Stimulated activated CD8-positive, alpha-beta memory T cell treated with anti-CD3 and anti-CD28 coated beads, Interleukin-15, amount 100 ng/mL, for 24 hours (primary cell): ENCODE results near the gene AXL.
"Not testable (repeated sequence)": the region's sequence is repeated elsewhere in the genome, so short reads cannot be mapped to it uniquely, and the experiment has no call there.

Experiments
- DNase-seq: peaks from one replicate; pipeline ENCODE4 v3.0.0-alpha.2; 2020; ENCODE audit warnings: low read depth

Gene AXL

DNA sequence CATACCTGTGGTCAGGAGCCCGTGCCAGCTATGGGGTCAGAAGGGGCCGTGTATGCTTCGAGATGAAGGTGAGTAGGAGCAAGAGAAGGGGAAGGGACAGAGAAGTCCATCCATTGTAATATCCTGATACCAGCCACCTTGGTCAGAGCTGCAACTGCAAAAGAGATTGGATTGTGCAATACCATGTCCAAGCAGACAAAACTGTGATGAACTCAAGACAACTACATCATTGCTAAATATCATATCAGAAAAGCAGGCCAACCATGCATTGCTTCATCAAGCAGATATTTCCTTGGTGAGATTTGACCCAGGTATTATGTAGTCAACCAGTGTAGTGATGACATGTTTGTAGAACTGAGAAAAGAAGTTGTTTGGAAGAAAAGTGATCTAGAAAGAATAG is 57.2 kb downstream of the AXL start:
- DNase-seq, result no peak

DNA sequence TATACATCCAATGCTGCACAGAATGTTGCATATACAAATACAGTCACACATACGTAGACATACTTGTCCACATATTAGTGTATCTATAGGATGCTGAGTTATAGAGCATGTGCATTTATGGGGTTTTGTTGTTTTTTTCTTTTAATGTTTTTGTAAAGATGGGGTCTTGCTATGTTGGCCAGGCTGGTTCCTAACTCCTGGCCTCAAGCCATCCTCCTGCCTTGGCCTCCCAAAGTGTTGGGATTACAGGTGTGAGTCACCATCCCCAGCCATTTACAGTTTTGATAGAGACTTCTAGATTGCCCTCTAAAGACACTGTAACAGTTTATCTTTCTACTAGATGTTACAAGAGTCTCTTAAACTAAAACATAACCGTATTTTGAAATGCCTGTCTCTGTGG is 59.5 kb downstream of the AXL start:
- DNase-seq, result no peak

DNA sequence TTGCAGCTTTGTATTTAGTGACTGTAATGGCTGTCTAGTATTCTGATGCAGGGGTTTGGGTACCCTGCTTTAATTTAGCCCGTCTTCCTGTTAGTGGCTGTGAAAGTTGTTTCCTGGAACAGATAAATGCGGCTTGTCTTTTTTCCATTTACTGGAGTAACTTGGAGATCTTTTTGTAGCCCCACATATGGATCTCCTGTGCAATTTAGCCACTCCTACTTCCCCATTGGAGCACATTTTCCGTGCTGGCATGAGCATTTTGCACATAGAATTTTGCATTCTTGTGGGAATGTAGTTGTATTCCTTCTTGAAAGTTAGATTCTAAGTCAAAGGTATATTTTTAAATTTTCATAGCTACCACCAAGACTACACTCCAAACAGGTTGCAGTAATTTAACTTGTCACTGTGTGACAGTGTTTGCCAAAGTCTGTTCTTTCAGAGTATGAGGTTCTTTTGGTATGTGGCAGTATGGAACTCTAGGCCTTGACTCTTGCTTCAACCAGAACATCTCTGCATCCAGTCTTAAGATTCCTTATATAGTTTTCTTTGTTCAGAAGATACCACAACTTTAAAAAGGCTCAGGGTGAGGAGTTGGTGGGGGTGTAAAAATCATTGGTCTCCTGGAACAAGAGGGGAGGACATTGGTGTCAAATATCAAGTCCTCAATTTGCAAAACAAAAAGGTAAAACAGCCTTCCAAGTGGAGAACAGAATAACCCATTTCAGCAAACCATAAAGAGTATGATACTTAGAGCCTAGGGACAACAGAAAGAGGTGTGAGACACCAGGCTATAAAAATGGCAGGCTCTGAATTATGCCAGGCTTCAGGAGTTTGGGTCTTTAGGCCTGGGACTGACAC is 69.9 kb downstream of the AXL start:
- DNase-seq, result no peak

DNA sequence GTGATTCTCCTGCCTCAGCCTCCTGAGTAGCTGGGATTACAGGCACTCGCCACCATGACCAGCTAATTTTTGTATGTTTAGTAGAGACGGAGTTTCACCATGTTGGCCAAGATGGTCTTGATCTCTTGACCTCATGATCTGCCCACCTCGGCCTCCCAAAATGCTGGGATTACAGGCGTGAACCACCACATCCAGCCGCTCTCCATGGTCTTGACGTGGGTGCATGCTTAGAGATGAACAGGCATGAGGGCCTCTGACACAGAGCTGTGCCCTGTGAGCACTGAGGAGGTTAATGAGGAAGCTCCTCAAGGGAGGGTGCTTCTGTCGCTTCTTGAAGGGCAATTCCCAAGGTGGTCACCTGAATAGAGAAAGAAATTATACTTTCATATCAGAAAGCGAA is 70.8 kb downstream of the AXL start:
- DNase-seq, result not testable (repeated sequence)

DNA sequence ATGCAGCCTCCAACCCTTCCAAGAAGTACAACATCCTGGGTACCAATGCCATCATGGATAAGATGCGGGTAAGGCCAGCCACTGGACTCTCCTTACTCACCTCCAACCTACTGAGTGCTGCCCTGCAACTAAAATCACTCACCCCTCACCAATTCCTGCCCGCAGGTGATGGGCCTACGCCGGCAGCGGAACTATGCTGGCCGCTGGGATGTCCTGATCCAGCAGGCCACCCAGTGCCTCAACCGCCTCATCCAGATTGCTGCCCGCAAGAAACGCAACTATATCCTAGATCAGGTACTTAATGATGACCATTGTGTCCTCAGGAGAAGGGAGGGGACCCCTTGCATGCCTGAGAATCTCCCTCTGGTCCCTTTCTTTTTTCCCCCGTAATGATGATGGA is 75.4 kb downstream of the AXL start:
- DNase-seq, result no peak

DNA sequence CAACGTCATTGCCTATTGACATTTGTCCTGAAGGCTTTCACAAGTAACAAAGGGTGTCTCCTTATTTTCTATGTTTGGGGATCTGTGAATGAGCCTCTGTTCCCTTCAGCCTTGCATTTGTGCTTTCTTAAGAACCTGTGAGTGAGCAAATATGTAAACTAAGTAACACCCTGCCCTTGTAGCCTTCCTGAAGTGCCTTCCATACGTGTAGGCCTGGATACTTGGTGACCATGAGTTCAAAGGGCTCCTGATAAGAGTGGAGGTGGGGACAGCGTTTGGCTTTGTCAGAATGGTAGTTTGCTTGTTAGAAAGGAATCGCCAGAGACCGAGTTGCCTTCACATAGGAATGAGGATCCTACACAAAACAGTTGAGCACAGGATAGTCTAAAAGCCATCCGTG is 76.5 kb downstream of the AXL start:
- no peak for DNase-seq

DNA sequence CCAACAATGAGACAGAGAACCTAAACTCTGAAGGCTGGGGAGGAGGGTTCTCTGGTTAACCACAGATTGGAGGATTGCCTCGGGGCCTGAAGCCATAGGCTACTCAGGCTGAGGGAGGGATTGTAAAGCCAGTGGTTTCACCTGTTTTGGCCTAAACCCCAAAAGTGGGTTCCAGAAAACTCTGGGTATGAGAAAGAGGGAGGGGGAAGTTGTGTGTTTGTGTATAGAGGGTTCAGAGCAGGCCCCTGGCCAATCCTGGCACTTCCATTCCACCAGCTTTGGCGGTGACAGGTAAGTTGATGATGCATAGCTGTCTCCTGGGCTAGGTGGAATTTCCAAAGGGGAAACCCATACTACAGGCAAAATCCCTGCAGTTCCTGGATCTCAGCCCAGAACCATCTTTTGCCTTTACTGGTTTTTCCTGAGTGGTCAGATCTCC is 77.4 kb downstream of the AXL start:
- DNase-seq, result no peak

DNA sequence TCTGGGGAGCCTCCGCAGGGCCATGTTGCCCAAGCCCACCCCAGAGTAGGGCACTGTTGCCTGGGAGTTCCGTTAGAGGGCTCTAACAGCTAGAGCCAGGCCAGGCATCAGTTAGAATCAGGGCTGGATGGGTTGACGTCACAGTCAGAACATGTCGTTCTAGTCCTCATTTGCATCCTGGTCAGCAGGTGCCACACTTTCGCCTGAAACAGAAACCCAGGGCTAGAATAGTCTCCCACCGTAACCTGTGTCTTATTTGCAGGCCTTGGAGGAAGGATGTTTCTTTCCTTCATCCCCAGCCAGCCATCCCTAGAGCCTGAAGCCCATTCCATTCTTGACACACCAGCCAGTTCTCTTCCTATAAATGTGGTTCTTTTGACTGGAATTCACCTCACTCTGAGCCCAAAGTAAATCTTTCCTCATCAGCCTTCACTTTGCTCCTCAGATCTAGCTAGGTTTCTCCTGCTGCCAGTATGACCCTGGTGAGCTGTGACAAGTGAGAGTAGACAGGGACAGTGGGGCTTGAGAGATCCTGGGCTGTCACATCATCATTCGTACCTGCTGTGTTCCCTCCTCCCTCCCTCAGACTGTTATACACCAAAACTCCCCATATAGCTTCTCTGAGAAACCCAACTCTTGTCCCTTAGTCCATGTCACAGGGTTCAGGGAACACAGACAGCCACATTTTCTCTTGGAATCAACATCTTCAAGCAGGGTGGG is 78.8 kb downstream of the AXL start:
- no peak for DNase-seq

DNA sequence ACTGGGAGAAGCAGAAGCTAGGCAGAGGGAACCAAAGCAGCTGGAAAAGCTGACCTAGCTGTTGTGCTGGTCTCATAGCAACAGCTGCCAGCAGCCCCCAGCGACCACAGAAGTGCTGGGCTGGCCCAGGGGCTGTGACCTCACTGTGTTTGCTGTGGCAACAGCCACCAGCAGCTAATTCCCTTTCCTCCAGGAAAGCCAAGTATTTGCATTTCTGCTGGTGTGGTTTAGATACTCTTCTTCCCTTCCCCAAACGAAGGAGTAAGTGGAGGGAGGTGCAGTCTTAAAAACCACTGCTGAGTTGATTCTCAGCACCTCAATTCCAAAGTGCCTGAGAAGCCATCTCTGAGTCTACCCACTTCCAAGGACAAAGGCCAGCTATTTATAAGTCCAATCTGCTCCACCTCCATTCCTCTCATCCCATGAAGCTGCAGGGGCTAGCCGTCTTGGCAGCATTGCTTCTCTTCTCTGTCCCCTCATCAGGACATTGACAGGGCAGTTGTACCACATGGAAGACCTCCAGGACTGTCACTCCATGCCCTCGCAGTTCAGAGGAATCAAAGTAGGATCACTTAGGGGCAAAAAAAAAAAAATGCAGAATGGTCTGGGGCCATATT is 79.4 kb downstream of the AXL start:
- no peak for DNase-seq

DNA sequence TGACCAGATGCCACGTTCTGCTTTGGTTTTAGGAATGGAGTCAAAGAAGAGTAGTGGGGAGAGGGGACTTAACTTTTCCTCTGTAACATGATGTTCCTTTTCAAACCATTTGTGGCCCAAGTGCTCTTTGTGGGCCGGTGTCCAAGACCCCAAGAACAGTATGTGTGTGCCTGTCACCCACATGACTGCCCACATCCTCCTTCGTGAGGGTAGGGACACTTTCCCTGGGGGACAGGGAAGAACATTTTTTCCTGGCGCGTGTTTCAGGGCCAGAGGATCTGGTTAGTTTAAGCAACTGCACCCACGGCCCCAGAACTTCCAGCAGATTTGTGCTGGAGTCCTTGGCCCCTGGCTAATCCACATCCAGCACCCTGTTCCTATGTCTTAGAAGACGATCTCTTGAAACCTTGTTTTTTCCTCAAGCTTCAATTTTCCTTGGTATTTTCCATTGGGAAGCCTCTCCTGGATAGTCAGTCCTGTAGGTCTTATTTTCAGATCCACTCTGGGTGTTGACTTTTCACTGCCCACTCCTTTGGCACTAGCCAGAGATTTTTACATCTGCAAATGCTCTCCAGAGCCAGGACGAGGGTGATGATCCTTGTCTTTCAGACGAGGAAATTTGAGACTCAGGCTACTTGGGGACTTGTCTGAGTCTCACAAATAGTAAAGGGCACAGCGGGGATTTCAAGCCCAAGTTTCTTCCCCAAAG is 80.2 kb downstream of the AXL start:
- DNase-seq, result no peak

DNA sequence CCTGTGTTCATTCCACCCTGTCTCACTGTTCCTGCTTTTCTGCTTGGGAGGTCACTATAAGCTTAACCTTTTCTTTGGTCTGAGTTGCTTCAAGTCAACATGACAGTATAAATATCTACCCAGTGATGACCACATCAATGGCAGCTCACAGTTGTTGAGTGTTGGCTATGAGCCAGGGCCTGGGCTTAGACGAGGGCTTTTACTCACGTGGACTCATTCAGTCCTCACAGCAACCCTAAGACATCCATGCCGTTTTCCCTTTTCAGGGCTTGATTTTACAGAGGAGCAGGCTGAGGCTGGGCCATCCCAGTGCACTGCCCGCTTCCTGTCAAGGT is 80.7 kb downstream of the AXL start:
- no peak for DNase-seq

DNA sequence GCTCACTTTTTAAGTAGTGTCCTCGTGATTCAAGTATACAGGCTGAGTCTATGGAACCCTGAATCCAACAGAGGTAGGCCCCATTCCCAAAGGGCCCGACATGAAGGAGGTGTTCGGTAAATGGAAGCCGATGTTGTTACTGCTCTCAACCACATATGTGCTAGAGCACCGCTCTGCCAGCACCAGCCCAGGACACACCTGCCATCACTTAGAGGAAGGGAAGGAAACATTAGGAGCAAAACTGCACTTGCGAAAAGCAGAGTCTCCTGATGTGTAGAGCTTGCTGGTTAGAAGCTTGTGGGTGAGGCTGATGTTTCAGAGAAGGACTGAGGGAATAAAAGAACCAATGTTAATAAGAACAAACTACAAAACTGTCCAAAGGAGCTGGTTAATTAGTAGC is 81.5 kb downstream of the AXL start:
- no peak for DNase-seq

DNA sequence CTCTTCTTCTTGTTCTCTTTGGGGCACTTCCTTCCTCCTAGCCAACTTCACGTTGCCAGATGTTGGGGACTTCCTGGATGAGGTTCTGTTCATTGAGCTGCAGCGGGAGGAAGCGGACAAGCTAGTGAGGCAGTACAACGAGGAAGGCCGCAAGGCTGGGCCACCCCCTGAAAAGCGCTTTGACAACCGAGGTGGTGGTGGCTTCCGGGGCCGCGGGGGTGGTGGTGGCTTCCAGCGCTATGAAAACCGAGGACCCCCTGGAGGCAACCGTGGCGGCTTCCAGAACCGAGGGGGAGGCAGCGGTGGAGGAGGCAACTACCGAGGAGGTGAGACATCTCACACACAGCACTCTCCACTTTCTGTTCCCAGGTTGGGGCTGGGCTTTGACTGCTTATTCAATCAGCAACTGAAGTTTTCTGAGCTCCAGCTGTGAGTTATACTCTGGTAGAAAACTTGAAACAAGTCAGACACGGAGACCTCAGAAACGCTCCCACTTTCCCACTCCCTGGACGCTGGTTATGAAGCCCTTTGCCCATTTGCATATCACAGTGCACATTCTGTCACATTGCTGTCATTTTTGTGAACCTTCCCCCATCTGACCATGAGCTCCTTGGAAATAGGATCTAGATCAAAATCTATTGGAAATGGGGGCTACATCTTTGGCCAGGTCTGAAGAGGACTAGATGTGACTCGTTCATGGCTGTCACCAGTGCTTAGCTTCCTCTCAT is 83.8 kb downstream of the AXL start:
- DNase-seq, result peak; percentile 45

DNA sequence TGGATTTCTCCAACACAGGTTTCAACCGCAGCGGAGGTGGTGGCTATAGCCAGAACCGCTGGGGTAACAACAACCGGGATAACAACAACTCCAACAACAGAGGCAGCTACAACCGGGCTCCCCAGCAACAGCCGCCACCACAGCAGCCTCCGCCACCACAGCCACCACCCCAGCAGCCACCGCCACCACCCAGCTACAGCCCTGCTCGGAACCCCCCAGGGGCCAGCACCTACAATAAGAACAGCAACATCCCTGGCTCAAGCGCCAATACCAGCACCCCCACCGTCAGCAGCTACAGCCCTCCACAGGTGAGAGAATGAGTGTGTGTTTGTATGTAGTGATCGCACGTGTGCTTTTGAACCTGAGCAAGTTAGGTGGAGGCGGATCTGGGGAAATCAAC is 84.9 kb downstream of the AXL start:
- DNase-seq, result no peak

DNA sequence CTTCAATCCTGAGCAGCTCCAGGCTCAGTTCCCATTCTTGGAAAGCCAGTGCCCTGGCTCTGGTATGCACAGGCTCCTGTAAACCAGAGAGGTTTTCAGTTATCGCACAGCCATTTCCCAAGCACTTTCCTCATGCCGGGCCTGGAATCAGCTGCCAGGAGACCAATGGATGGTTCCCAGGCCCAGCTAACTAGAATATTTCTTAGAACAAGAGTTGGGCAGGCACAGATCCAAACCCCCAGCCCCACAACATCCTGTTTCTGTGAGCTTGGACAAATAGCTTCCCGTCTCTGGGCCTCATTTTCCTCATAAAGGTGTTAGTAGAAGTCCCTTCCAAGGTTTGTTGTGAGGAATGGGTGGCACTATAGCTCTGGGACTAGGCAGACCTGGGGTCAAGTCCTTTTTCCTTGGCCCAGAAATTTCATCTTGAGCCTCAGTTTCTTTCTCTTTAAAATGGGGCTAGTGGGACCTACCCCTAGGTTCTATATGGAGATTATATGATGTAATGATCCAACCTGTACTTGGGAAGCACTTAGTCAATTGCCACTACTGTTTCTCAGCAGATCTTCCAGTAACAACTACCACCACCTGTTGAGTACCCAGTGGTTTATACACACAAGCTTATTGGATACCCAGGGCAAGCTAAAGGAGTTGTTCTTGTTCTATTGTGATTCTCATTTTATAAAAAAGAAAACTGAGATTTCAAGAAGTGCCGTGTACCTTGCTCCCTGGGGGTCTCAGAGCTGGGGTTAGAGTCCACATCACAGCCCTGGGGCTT is 85.9 kb downstream of the AXL start:
- DNase-seq, result no peak

DNA sequence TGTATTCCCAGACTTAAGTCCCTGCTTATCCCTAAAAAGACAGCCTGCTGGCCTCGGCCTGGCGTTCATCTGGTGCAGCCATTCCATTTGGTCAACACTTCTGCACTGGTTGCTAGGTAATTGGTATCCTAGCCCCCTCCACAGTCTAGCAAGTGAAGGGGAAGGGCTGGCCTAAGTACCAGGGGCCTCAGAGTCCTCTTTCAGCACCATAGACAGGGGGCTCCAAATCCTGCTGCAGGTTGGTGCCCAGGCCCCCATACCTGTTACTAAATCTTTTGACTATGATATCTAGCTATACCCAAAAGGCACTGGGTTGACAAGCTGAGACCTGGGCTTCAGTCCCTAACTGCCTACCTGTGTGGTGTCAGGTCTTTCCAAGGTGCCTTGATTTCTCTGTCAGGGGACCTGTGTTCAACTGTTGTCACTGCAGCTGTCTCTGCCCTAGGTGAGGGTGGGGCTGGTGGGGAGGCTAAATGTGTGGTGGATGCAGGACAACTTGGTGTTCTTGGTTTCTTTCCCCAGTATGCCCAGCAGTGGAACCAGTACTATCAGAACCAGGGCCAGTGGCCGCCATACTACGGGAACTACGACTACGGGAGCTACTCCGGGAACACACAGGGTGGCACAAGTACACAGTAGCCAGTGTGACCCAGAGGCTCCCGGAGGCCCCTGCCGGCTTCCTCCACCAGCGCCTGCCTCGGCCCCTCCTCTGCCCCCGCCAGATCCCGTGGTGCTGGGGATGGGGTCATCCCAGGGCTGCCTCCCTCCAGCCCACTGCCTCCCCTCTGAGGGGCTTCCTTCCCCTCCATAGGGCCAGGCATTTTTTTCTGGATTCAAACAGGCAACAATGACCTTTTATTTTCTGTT is 87.1 kb downstream of the AXL start:
- no peak for DNase-seq

DNA sequence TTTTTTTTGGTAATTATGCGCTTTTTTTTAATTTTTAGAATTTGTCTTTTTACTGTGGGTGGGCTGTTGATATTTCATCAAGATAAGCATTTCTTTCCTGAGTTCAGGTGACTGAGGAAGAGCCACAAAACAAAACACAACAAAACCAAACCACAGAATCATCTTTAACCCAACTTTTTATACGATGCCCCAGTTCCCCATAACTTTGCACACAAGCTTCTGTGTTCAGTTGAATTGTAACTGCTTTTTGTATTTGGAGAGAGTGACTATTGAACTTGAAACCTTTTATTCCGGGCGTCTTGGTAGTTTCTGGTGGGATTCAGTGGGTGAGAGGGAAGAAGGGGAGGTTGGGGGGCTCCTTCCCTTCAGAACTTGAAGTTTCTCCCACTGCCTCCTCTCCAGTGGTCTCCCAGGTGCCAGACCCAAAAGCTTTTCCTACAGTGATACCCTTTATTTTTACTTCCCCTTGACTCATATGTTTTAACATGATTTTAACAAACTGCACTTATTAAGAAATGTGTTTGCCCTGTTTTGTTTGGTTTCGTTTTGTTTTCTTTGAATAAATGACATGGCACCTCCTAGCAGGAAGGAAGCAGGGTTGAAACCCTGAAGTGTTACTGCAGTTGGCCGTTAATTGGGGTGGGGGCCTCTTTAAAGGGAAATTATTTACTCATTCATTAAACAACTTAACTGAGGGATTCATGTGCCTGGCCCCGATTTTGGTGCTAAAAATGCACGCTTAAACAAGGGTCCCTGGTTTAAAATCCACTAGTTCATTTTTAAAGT is 88.3 kb downstream of the AXL start:
- no peak for DNase-seq

DNA sequence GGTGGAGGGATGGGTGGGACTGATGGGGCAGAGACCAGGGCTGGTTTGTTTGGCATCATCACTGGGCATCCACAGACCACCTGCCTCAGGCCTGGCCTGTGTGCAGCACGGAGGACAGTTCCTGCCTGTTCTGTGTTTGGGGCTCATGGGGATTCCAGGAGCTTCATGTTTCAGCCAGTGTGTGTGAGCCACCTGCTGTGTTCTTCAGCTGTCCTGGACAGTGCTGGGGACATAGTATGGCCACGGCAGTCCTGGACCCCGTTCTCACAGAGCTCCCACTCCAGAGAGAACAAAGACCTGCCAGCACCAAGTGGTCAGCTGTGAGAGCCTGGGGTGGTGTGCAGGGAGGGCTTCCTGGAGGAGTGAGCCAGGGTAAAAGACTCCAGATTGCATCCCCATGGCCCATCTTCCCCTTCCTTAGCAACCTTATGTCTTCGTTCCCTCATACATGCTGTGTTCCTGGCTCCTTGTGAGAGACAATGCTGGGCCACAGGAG is 89.0 kb downstream of the AXL start:
- DNase-seq, result no peak
